ENCODE measurements around the gene ANKFN1.

DNA sequence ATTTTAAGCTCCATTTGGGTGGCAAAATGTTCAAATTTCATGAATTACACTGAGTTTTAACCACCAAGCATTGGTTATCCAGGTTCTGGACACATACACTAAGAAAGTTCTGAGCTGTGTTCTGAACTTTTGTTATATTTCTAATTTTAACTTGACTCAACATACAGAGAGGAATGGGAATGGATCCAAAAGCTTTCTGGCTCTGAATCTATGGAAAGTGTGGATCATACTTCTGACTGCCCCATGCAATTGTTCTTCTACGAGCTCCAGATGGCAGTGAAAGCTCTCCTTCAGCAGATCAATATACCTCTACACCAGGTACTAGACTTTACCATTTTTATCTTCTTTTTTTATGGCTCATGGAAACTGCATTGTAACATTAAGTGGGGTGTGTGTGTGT lies 327.2 kb downstream of the ANKFN1 start:
- TF ChIP-seq, protein P1, sequence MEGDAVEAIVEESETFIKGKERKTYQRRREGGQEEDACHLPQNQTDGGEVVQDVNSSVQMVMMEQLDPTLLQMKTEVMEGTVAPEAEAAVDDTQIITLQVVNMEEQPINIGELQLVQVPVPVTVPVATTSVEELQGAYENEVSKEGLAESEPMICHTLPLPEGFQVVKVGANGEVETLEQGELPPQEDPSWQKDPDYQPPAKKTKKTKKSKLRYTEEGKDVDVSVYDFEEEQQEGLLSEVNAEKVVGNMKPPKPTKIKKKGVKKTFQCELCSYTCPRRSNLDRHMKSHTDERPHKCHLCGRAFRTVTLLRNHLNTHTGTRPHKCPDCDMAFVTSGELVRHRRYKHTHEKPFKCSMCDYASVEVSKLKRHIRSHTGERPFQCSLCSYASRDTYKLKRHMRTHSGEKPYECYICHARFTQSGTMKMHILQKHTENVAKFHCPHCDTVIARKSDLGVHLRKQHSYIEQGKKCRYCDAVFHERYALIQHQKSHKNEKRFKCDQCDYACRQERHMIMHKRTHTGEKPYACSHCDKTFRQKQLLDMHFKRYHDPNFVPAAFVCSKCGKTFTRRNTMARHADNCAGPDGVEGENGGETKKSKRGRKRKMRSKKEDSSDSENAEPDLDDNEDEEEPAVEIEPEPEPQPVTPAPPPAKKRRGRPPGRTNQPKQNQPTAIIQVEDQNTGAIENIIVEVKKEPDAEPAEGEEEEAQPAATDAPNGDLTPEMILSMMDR (IDR thresholded peaks at IDR 0.05 in 4 of 5, conservative IDR thresholded peaks at IDR 0.05 in 1 of 5): no peak
- TF ChIP-seq POLR2A (IDR thresholded peaks at IDR 0.05): no peak
